HEK293 (cell line): Measurements from ENCODE around the gene MADCAM1.

Experiments
- CTCF ChIA-PET: fragments of 350-600 bp; formaldehyde crosslinking; extraction: SDS; loops from one replicate; lab custom pipeline; 2021; ENCODE audit warnings: antibody characterized with exemption; lab: Yijun Ruan, JAX
- POLR2A ChIA-PET: fragments of 300-600 bp; formaldehyde crosslinking; extraction: SDS; loops from one replicate; lab custom pipeline; 2020; ENCODE audit warnings: antibody characterized with exemption, inconsistent platforms; lab: Yijun Ruan, JAX
- H3K27ac ChIP-seq: fragments of 200-500 bp; sonication (Bioruptor generic); 2 replicates; pipeline ENCODE4 v1.5.1; 2014; ENCODE audit warnings: low read depth, low read length, control low read depth, inconsistent platforms; ENCODE audit errors: extremely low read depth
- H3K36me3 ChIP-seq, 2 experiments: fragments of 200-500 bp in 1 of 2; sonication (Bioruptor generic) in 1 of 2; 1 replicate in 1 of 2; 2 replicates in 1 of 2; pipeline ENCODE4 v1.5.1; 2014 to 2017; ENCODE audit warnings: inconsistent platforms in 2 of 2, low read length in 2 of 2; ENCODE audit not compliant: control insufficient read depth in 2 of 2, insufficient read depth in 1 of 2
- H3K4me1 ChIP-seq: fragments of 200-500 bp; sonication (Bioruptor generic); 2 replicates; pipeline ENCODE4 v1.5.1; 2014; ENCODE audit warnings: mild to moderate bottlenecking, low read length, inconsistent platforms; ENCODE audit not compliant: control insufficient read depth, insufficient read depth
- H3K4me3 ChIP-seq: 2 replicates; pipeline ENCODE4 v1.5.1; 2011; ENCODE audit warnings: low read depth, mild to moderate bottlenecking, control low read depth, low read length, moderate library complexity
- H3K9me3 ChIP-seq: fragments of 200-500 bp; sonication (Bioruptor generic); 2 replicates; pipeline ENCODE4 v1.5.1; 2014; ENCODE audit warnings: low read depth, low read length, inconsistent platforms; ENCODE audit not compliant: control insufficient read depth, insufficient read depth
- BCL11A ChIP-seq: fragments of 450-650 bp; formaldehyde crosslinking; IDR thresholded peaks from 2 replicates; pipeline ENCODE4 v1.5.1; 2016; ENCODE audit warnings: low read depth, missing biosample characterization, missing genetic modification characterization
- EGR2 ChIP-seq: fragments of 450-650 bp; formaldehyde crosslinking; IDR thresholded peaks from 2 replicates; pipeline ENCODE4 v1.5.1; 2016; ENCODE audit warnings: low read depth, missing biosample characterization, missing genetic modification characterization
- GLIS2 ChIP-seq: fragments of 450-650 bp; formaldehyde crosslinking; IDR thresholded peaks from 2 replicates; pipeline ENCODE4 v1.5.1; 2016; ENCODE audit warnings: missing biosample characterization, missing genetic modification characterization
- MZF1 ChIP-seq: fragments of 450-650 bp; formaldehyde crosslinking; IDR thresholded peaks from 2 replicates; pipeline ENCODE4 v1.5.1; 2017; ENCODE audit warnings: missing biosample characterization, missing genetic modification characterization, borderline replicate concordance
- OSR2 ChIP-seq: fragments of 450-650 bp; formaldehyde crosslinking; IDR thresholded peaks from 2 replicates; pipeline ENCODE4 v1.5.1; 2016; ENCODE audit warnings: missing biosample characterization, missing genetic modification characterization
- ZBTB7A ChIP-seq: fragments of 450-650 bp; formaldehyde crosslinking; IDR thresholded peaks from 2 replicates; pipeline ENCODE4 v1.5.1; 2016; ENCODE audit warnings: low read depth, missing biosample characterization, missing genetic modification characterization
- ZNF132 ChIP-seq: fragments of 450-650 bp; formaldehyde crosslinking; IDR thresholded peaks from 2 replicates; pipeline ENCODE4 v1.5.1; 2017; ENCODE audit warnings: missing biosample characterization, missing genetic modification characterization, borderline replicate concordance
- ZNF138 ChIP-seq: fragments of 450-650 bp; formaldehyde crosslinking; IDR thresholded peaks from 2 replicates; pipeline ENCODE4 v1.5.1; 2016; ENCODE audit warnings: missing biosample characterization, missing genetic modification characterization, borderline replicate concordance
- ZNF146 ChIP-seq: fragments of 450-650 bp; formaldehyde crosslinking; IDR thresholded peaks from 2 replicates; pipeline ENCODE4 v1.5.1; 2016; ENCODE audit warnings: missing biosample characterization, missing genetic modification characterization
- ZNF2 ChIP-seq: fragments of 450-650 bp; formaldehyde crosslinking; IDR thresholded peaks from 2 replicates; pipeline ENCODE4 v1.5.1; 2016; ENCODE audit warnings: missing biosample characterization, missing genetic modification characterization
- ZNF266 ChIP-seq: fragments of 450-650 bp; formaldehyde crosslinking; IDR thresholded peaks from 2 replicates; pipeline ENCODE4 v1.5.1; 2016; ENCODE audit warnings: missing biosample characterization, missing genetic modification characterization, low read depth
- ZNF280C ChIP-seq: fragments of 450-650 bp; formaldehyde crosslinking; IDR thresholded peaks from 2 replicates; pipeline ENCODE4 v1.5.1; 2016; ENCODE audit warnings: missing biosample characterization, missing genetic modification characterization
- ZNF292 ChIP-seq: fragments of 450-650 bp; formaldehyde crosslinking; IDR thresholded peaks from 2 replicates; pipeline ENCODE4 v1.5.1; 2016; ENCODE audit warnings: low read depth, missing biosample characterization, missing genetic modification characterization, borderline replicate concordance
- ZNF404 ChIP-seq: fragments of 450-650 bp; formaldehyde crosslinking; IDR thresholded peaks from 2 replicates; pipeline ENCODE4 v1.5.1; 2017; ENCODE audit warnings: missing biosample characterization, missing genetic modification characterization
- ZNF423 ChIP-seq: fragments of 450-650 bp; formaldehyde crosslinking; IDR thresholded peaks from 2 replicates; pipeline ENCODE4 v1.5.1; 2016; ENCODE audit warnings: missing biosample characterization, missing genetic modification characterization
- ZNF473 ChIP-seq: fragments of 450-650 bp; formaldehyde crosslinking; IDR thresholded peaks from 2 replicates; pipeline ENCODE4 v1.5.1; 2017; ENCODE audit warnings: missing biosample characterization, missing genetic modification characterization
- ZNF560 ChIP-seq: fragments of 450-650 bp; formaldehyde crosslinking; IDR thresholded peaks from 2 replicates; pipeline ENCODE4 v1.5.1; 2017; ENCODE audit warnings: missing biosample characterization, missing genetic modification characterization, borderline replicate concordance
- ZNF585B ChIP-seq: fragments of 450-650 bp; formaldehyde crosslinking; IDR thresholded peaks from 2 replicates; pipeline ENCODE4 v1.5.1; 2016; ENCODE audit warnings: missing biosample characterization, missing genetic modification characterization
- ZNF596 ChIP-seq: fragments of 450-650 bp; IDR thresholded peaks from 2 replicates; pipeline ENCODE4 v1.5.0; 2018; ENCODE audit warnings: missing biosample characterization, mild to moderate bottlenecking, missing genetic modification characterization, moderate library complexity
- ZNF600 ChIP-seq: fragments of 450-650 bp; formaldehyde crosslinking; IDR thresholded peaks from 2 replicates; pipeline ENCODE4 v1.5.1; 2016; ENCODE audit warnings: missing biosample characterization, missing genetic modification characterization
- ZNF610 ChIP-seq: fragments of 450-650 bp; formaldehyde crosslinking; IDR thresholded peaks from 2 replicates; pipeline ENCODE4 v1.5.1; 2016; ENCODE audit warnings: missing biosample characterization, missing genetic modification characterization, borderline replicate concordance
- ZNF621 ChIP-seq: fragments of 450-650 bp; formaldehyde crosslinking; IDR thresholded peaks from 2 replicates; pipeline ENCODE4 v1.5.1; 2017; ENCODE audit warnings: missing biosample characterization, missing genetic modification characterization
- ZNF639 ChIP-seq: fragments of 450-650 bp; formaldehyde crosslinking; IDR thresholded peaks from 2 replicates; pipeline ENCODE4 v1.5.1; 2016; ENCODE audit warnings: missing biosample characterization, missing genetic modification characterization
- TF ChIP-seq, protein P1 (sequence below): fragments of 450-650 bp; formaldehyde crosslinking; IDR thresholded peaks from 2 replicates; pipeline ENCODE4 v1.5.1; 2016; ENCODE audit warnings: missing biosample characterization, missing genetic modification characterization

MADCAM1 gene

DNA sequence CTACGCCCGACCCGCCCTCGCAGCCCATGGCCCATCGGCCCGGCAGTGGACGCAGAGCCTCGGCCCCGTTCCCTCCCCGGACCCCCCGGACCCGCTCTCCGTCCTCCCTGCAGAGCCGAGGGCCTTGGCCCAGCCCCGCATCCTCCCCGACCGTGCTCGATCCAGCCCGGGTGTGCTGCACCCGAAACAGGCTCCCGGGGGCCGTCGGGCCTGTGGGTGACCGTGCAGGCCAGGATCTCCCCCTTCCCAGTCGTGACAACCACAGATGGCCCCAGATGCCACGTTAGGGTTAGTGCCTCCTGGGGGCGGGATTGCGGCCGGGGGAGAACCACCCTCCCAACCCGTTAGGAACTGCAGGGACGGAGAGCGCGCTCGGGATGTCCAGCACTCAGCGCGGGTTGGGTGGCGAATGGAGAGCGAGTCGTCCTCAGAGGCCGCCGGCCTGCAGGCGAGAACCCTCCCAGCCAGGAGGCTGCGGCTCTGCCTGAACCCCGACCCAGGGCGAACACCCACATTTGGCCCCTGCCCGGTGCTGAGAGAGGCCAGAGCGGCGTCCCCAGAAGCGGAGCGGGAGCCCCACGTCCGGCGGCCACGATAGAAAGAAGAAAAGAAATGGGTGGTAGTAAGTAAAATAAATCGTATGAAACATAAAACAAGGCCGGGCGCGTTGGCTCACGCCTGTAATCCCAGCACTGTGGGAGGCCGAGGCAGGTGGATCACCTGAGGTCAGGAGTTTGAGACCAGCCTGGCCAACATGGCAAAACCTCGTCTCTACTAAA, 6.7 kb upstream of the MADCAM1 start:
- ChIA-PET CTCF (interaction anchor here (0.7 to 2.7 kb wide), 4 partner anchors 11 to 21 kb away, joined by 3 to 16 read pairs (median 3); partner anchors contain the start of gene TPGS1), POLR2A (interaction anchor here (0.6 to 4.3 kb wide), 7 partner anchors 15 to 499 kb away, joined by 3 to 33 read pairs (median 4); partner anchors contain the start of genes SHC2 and TPGS1)
- Histone ChIP-seq H3K4me3 (peak overlapping the region; percentile 73), H3K9me3 (no peaks in the 10 kb centered on the region), H3K36me3 (no peaks in the 10 kb centered on the region), H3K4me1 (no peaks in the 10 kb centered on the region), H3K27ac (peak overlapping the region; percentile 92)
- TF ChIP-seq OSR2 (tag by site-specific recombination) (no peak), ZNF560 (no peak), ZNF600 (tag by site-specific recombination) (0 out of 2 replicates have a peak, but pooled peaks have one; percentile 19), ZNF292 (tag by site-specific recombination) (no peak), ZNF585B (tag by site-specific recombination) (no peak), ZNF404 (no peak), BCL11A (tag by site-specific recombination) (0 out of 2 replicates have a peak, but pooled peaks have one; percentile 2), ZNF146 (tag by site-specific recombination) (no peak), ZNF596 (tag by site-specific recombination) (no peak)
- TF ChIP-seq, protein P1, sequence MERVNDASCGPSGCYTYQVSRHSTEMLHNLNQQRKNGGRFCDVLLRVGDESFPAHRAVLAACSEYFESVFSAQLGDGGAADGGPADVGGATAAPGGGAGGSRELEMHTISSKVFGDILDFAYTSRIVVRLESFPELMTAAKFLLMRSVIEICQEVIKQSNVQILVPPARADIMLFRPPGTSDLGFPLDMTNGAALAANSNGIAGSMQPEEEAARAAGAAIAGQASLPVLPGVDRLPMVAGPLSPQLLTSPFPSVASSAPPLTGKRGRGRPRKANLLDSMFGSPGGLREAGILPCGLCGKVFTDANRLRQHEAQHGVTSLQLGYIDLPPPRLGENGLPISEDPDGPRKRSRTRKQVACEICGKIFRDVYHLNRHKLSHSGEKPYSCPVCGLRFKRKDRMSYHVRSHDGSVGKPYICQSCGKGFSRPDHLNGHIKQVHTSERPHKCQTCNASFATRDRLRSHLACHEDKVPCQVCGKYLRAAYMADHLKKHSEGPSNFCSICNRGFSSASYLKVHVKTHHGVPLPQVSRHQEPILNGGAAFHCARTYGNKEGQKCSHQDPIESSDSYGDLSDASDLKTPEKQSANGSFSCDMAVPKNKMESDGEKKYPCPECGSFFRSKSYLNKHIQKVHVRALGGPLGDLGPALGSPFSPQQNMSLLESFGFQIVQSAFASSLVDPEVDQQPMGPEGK = 0 out of 2 replicates have a peak, but pooled peaks have one; percentile 11

GRCh38 chr19:491146-491741, 5.0 kb upstream of the MADCAM1 start:
- Histone ChIP-seq H3K4me3 (no peak overlapping the region), H3K27ac (no peak overlapping the region), H3K36me3 (no peaks in the 10 kb centered on the region), H3K9me3 (no peaks in the 10 kb centered on the region), H3K4me1 (no peaks in the 10 kb centered on the region)
- CTCF ChIA-PET = interaction anchor here (0.7 to 1.1 kb wide), 4 partner anchors 11 to 1055 kb away, joined by 3 to 4 read pairs (median 3); no protein-coding TSS in a partner anchor
- TF ChIP-seq ZNF132 (tag by site-specific recombination) = no peak
- TF ChIP-seq GLIS2 (tag by site-specific recombination) = no peak
- POLR2A ChIA-PET = interaction anchor here (0.6 to 0.7 kb wide), 3 partner anchors 18 to 82 kb away, joined by 3 read pairs; no protein-coding TSS in a partner anchor

GRCh38 chr19:492091-492531, 4.2 kb upstream of the MADCAM1 start:
- POLR2A ChIA-PET = no interaction called here
- CTCF ChIA-PET = interaction anchor here (1.1 kb wide), 1 partner anchor 19 kb away, joined by 4 read pairs; no protein-coding TSS in a partner anchor
- Histone ChIP-seq H3K27ac (no peak overlapping the region), H3K36me3 (no peaks in the 10 kb centered on the region), H3K4me1 (no peaks in the 10 kb centered on the region), H3K4me3 (no peak overlapping the region), H3K9me3 (no peaks in the 10 kb centered on the region)
- no peak for TF ChIP-seq MZF1 (tag by site-specific recombination)
- no peak for TF ChIP-seq ZNF621 (tag by site-specific recombination)
- TF ChIP-seq ZNF146 (tag by site-specific recombination) = no peak
- TF ChIP-seq ZNF610 (tag by site-specific recombination) = no peak
- TF ChIP-seq ZBTB7A = no peak
- TF ChIP-seq ZNF473 (tag by site-specific recombination) = no peak
- TF ChIP-seq ZNF292 (tag by site-specific recombination) = no peak
- no peak for TF ChIP-seq ZNF585B (tag by site-specific recombination)
- no peak for TF ChIP-seq ZNF2
- TF ChIP-seq ZNF639 (tag by site-specific recombination) = no peak
- TF ChIP-seq ZNF423 (tag by site-specific recombination) = no peak
- TF ChIP-seq EGR2 (tag by site-specific recombination) = no peak
- TF ChIP-seq ZNF266 (tag by site-specific recombination) = no peak
- no peak for TF ChIP-seq ZNF138 (tag by site-specific recombination)
- TF ChIP-seq ZNF280C (tag by site-specific recombination) = no peak
